ENCODE data around the gene ZNF197. TPM values are rescaled to one million over a fixed set of nuclear protein-coding genes. Genes with fewer than 3 reads are reported as not detected.
A peak's percentile ranks its signal among the peaks of the same experiment; 100 is the strongest.

ZNF197 gene
- total RNA-seq, 3 donors from 2014 or later: 18.0 to 26.2 (median 18.4) TPM

DNA sequence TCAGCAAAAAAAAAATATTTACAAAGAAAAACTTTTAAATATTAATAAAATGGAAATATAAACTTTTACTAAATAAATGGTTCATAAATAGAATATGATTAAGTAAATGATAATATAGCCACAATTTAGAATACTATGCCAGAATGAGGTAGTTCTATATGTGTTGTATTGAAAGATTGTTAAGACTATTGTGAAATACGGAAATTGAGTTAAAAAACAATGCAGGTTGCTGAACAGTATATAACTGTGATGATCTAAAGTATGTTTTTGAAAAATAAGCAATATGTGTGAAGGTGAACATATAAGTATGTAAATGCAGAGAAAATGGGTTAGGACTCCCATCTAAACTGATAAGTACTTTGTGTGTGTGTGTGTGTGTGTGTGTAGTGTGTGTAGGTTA, 24.9 kb downstream of the ZNF197 start:
- TF ChIP-seq POLR2AphosphoS5 (IDR thresholded peaks at IDR 0.05) (no peak), POLR2A (IDR thresholded peaks at IDR 0.05) (no peak)
- TF ChIP-seq, protein P1, sequence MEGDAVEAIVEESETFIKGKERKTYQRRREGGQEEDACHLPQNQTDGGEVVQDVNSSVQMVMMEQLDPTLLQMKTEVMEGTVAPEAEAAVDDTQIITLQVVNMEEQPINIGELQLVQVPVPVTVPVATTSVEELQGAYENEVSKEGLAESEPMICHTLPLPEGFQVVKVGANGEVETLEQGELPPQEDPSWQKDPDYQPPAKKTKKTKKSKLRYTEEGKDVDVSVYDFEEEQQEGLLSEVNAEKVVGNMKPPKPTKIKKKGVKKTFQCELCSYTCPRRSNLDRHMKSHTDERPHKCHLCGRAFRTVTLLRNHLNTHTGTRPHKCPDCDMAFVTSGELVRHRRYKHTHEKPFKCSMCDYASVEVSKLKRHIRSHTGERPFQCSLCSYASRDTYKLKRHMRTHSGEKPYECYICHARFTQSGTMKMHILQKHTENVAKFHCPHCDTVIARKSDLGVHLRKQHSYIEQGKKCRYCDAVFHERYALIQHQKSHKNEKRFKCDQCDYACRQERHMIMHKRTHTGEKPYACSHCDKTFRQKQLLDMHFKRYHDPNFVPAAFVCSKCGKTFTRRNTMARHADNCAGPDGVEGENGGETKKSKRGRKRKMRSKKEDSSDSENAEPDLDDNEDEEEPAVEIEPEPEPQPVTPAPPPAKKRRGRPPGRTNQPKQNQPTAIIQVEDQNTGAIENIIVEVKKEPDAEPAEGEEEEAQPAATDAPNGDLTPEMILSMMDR (IDR thresholded peaks at IDR 0.05): no peak
- intact Hi-C loops (cut with DNase I; ENCODE audit: low total_unique reads): no loop called here
- H3K4me1 ChIP-seq: peaks cover 0 to 2% of the 10 kb centered on the region in 2 donors
- peak overlapping the region in 1 of 3 donors; percentile 92 for H3K4me3 ChIP-seq
- H3K27ac ChIP-seq: no peak overlapping the region
- no peak for DNase-seq (ENCODE audit: low spot score in 2 of 2)
- H3K9me3 ChIP-seq: peaks cover 0 to under 1% of the 10 kb centered on the region in 2 donors
- H3K36me3 ChIP-seq: peaks cover 6% of the 10 kb centered on the region
- H3K27me3 ChIP-seq: no peaks in the 10 kb centered on the region

DNA sequence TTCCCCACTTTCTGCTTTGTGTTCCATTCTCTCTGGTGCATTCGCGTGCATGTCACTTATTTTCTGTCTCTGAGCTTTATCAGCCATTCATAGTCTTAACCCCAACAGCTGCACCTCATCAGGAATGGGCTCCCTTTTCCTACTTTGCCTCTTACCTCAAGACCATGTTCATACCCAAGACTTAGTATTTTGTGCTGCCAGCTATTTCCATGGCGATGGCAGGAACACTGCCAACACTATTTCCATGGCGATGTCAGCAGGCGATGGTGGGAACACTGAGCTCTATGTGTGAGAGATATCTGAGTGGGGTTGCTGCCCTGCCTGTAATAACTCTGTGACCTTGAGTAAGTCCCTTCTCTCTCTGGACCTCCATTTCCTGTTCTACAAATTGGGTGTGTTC, 29.2 kb downstream of the ZNF197 start:
- H3K36me3 ChIP-seq: peaks cover 22% of the 10 kb centered on the region
- intact Hi-C loops (cut with DNase I; ENCODE audit: low total_unique reads): no loop called here
- no peak overlapping the region for H3K4me3 ChIP-seq
- TF ChIP-seq, protein P1 (IDR thresholded peaks at IDR 0.05): no peak
- TF ChIP-seq POLR2A (IDR thresholded peaks at IDR 0.05) (no peak), POLR2AphosphoS5 (IDR thresholded peaks at IDR 0.05) (no peak)
- no peaks in the 10 kb centered on the region for H3K27me3 ChIP-seq
- DNase-seq (ENCODE audit: low spot score in 2 of 2): no peak
- H3K4me1 ChIP-seq: peaks cover 0 to 2% of the 10 kb centered on the region in 2 donors
- H3K27ac ChIP-seq: no peak overlapping the region
- H3K9me3 ChIP-seq: peaks cover 13 to 20% of the 10 kb centered on the region in 2 donors

DNA sequence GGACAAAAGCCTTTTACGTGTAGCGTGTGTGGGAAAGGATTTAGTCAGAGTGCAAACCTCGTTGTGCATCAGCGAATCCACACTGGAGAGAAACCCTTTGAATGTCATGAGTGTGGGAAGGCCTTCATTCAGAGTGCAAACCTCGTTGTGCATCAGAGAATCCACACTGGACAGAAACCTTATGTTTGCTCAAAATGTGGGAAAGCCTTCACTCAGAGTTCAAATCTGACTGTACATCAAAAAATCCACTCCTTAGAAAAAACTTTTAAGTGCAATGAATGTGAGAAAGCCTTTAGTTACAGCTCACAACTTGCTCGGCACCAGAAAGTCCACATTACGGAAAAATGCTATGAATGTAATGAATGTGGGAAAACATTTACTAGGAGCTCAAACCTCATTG, 34.2 kb downstream of the ZNF197 start:
- intact Hi-C loops (cut with DNase I; ENCODE audit: low total_unique reads): no loop called here

DNA sequence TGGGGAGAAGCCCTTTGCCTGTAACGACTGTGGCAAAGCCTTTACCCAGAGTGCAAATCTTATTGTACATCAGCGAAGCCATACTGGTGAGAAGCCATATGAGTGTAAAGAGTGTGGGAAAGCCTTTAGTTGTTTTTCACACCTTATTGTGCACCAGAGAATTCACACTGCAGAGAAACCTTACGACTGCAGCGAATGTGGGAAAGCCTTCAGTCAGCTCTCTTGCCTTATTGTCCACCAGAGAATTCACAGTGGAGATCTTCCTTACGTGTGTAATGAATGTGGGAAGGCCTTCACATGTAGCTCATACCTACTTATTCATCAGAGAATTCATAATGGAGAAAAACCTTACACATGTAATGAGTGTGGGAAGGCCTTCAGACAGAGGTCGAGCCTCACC, 34.6 kb downstream of the ZNF197 start:
- no peak overlapping the region for H3K27ac ChIP-seq
- H3K4me1 ChIP-seq: no peaks in the 10 kb centered on the region
- H3K36me3 ChIP-seq: peaks cover 24% of the 10 kb centered on the region
- H3K27me3 ChIP-seq: no peaks in the 10 kb centered on the region
- H3K9me3 ChIP-seq: peaks cover 41 to 42% of the 10 kb centered on the region in 2 donors
- TF ChIP-seq, protein P1 (IDR thresholded peaks at IDR 0.05): no peak
- TF ChIP-seq POLR2AphosphoS5 (IDR thresholded peaks at IDR 0.05) (no peak), POLR2A (IDR thresholded peaks at IDR 0.05) (no peak)
- no peak overlapping the region for H3K4me3 ChIP-seq
- no peak for DNase-seq (ENCODE audit: low spot score in 2 of 2)
- intact Hi-C loops (cut with DNase I; ENCODE audit: low total_unique reads): no loop called here

More for the DNA sequence above, 34.2 kb downstream of the ZNF197 start:
- H3K9me3 ChIP-seq: peaks cover 41 to 42% of the 10 kb centered on the region in 2 donors
- peaks cover 24% of the 10 kb centered on the region for H3K36me3 ChIP-seq
- no peaks in the 10 kb centered on the region for H3K4me1 ChIP-seq
- no peaks in the 10 kb centered on the region for H3K27me3 ChIP-seq
- no peak overlapping the region for H3K4me3 ChIP-seq
- no peak overlapping the region for H3K27ac ChIP-seq
- TF ChIP-seq POLR2AphosphoS5 (IDR thresholded peaks at IDR 0.05) (no peak), POLR2A (IDR thresholded peaks at IDR 0.05) (no peak)
- TF ChIP-seq, protein P1 (IDR thresholded peaks at IDR 0.05): no peak
- no peak for DNase-seq (ENCODE audit: low spot score in 2 of 2)

GRCh38 chr3:44661189-44661588, 36.4 kb downstream of the ZNF197 start:
- Histone ChIP-seq H3K36me3 (peaks cover 24% of the 10 kb centered on the region), H3K4me3 (no peak overlapping the region), H3K27ac (no peak overlapping the region), H3K27me3 (no peaks in the 10 kb centered on the region), H3K4me1 (no peaks in the 10 kb centered on the region), H3K9me3 (peaks cover 41 to 42% of the 10 kb centered on the region in 2 donors)
- DNase-seq (ENCODE audit: low spot score in 2 of 2): no peak
- no peak for TF ChIP-seq POLR2AphosphoS5 (IDR thresholded peaks at IDR 0.05)
- no peak for TF ChIP-seq POLR2A (IDR thresholded peaks at IDR 0.05)
- TF ChIP-seq, protein P1 (IDR thresholded peaks at IDR 0.05): no peak
- intact Hi-C loops (cut with DNase I; ENCODE audit: low total_unique reads): no loop called here
